ENCODE data around the gene PCSK2.

PCSK2 gene

GRCh38 chr20:17480696-17481095 is 253.9 kb downstream of the PCSK2 start:
- DNase-seq (ENCODE audit: low spot score), result no peak

- no peak for DNase-seq (ENCODE audit: low spot score)
Measured at GRCh38 chr20:17481661-17482060, 254.8 kb downstream of the PCSK2 start.

- no peak for DNase-seq (ENCODE audit: low spot score)
Measured at GRCh38 chr20:17482536-17482935, 255.7 kb downstream of the PCSK2 start.

GRCh38 chr20:17485017-17485416 is 258.2 kb downstream of the PCSK2 start:
- no peak for DNase-seq (ENCODE audit: low spot score)

- DNase-seq (ENCODE audit: low spot score), result no peak
Measured at GRCh38 chr20:17488916-17489600, 262.2 kb downstream of the PCSK2 start.

- DNase-seq (ENCODE audit: low spot score), result no peak
Measured at GRCh38 chr20:17490501-17490900, 263.7 kb downstream of the PCSK2 start.

GRCh38 chr20:17491041-17491440 is 264.2 kb downstream of the PCSK2 start:
- no peak for DNase-seq (ENCODE audit: low spot score)

- no peak for DNase-seq (ENCODE audit: low spot score)
Measured at GRCh38 chr20:17491488-17491887, 264.6 kb downstream of the PCSK2 start.

GRCh38 chr20:17493173-17493572 is 266.3 kb downstream of the PCSK2 start:
- DNase-seq (ENCODE audit: low spot score), result no peak

GRCh38 chr20:17494201-17494600 is 267.4 kb downstream of the PCSK2 start:
- no peak for DNase-seq (ENCODE audit: low spot score)

GRCh38 chr20:17495826-17496225 is 269.0 kb downstream of the PCSK2 start:
- no peak for DNase-seq (ENCODE audit: low spot score)

- peak; percentile 20 for DNase-seq (ENCODE audit: low spot score)
Measured at GRCh38 chr20:17497821-17498580, 271.2 kb downstream of the PCSK2 start.

GRCh38 chr20:17498641-17499040 is 271.8 kb downstream of the PCSK2 start:
- no peak for DNase-seq (ENCODE audit: low spot score)

- DNase-seq (ENCODE audit: low spot score), result peak; percentile 31
Measured at GRCh38 chr20:17499041-17499440, 272.2 kb downstream of the PCSK2 start.

GRCh38 chr20:17500271-17500670 is 273.4 kb downstream of the PCSK2 start:
- no peak for DNase-seq (ENCODE audit: low spot score)

GRCh38 chr20:17500826-17501225 is 274.0 kb downstream of the PCSK2 start:
- DNase-seq (ENCODE audit: low spot score), result no peak

- DNase-seq (ENCODE audit: low spot score), result no peak
Measured at GRCh38 chr20:17501701-17502100, 274.9 kb downstream of the PCSK2 start.

GRCh38 chr20:17502105-17502504 is 275.3 kb downstream of the PCSK2 start:
- DNase-seq (ENCODE audit: low spot score), result no peak

GRCh38 chr20:17503301-17504065 is 276.6 kb downstream of the PCSK2 start:
- DNase-seq (ENCODE audit: low spot score), result no peak

GRCh38 chr20:17504066-17504897 is 277.4 kb downstream of the PCSK2 start:
- peak; percentile 26 for DNase-seq (ENCODE audit: low spot score)

- peak; percentile 57 for DNase-seq (ENCODE audit: low spot score)
Measured at GRCh38 chr20:17504898-17505635, 278.2 kb downstream of the PCSK2 start.

Data from AG08395 (cell line).